ENCODE results near the gene GRIK5. TPM values are rescaled to one million over a fixed set of nuclear protein-coding genes. Genes with fewer than 3 reads are reported as not detected.
"Not testable (repeated sequence)": the region's sequence is repeated elsewhere in the genome, so short reads cannot be mapped to it uniquely, and the experiment has no call there.

GRIK5 gene
- total and polyA plus RNA-seq, 4 donors, result 0.09 to 0.42 (median 0.17) TPM; not detected in 1

DNA sequence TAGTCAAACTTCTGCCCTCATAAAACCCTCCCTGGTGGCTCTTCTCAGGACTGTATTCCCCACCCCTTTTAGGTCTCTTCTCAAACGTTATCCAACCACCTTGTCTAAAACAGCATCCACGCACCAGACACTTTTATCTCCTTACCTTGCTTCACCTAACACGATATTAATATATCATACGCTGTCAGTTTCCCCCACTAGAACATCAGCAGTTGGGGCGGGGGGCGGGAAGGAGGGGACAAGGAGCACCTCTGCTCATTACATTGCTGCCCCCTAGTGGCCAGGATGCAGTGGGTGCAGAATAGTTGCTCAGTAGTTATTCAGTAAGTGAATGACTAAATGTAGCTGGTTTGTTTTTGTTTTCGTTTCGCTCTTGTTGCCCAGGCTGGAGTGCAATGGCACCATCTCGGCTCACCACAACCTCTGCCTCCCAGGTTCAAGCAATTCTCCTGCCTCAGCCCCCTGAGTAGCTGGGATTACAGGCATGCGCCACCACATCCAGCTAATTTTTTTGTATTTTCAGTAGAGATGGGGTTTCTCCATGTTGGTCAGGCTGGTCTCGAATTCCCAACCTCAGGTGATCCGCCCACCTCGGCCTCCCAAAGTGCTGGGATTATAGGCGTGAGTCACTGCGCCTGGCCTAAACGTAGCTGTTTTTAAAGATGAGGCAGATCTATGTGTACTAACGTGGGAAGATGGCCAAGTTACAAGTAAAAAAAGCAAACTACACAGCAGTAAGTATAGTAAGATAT, 35.2 kb downstream of the GRIK5 start:
- WGBS, result 36% methylated on average over 17 of the region's 17 CpGs
- not testable (repeated sequence) for H3K4me3 ChIP-seq (ENCODE audit: low read depth in 1 of 3, low read length in 3 of 3)

DNA sequence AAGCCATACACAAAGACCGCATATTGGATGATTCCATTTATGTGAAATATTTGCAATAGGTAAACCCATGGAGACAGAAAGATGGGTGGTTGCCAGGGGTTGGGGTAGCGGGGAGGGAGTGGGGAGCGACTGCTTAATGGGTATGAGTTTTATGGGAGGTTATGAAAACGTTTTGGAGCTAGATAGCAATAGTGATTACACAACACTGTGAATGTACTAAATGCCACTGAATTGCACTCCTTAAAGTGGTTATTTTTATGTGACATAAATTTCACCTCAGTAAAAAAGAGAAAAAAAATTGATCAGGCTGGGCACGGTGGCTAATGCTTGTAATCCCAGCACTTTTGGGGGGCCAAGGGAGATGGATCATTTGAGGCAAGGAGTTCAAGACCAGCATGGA, 36.6 kb downstream of the GRIK5 start:
- Histone ChIP-seq H3K4me3 (ENCODE audit: low read depth in 1 of 3, low read length in 3 of 3) (no peak overlapping the region), H3K36me3 (ENCODE audit: control insufficient read depth in 4 of 4, insufficient read depth in 3 of 4, low read depth in 1 of 4, low read length in 3 of 4) (no peaks in the 10 kb centered on the region), H3K4me1 (ENCODE audit: control insufficient read depth in 4 of 4, insufficient read depth in 4 of 4, low read length in 3 of 4) (no peaks in the 10 kb centered on the region), H3K9me3 (ENCODE audit: control insufficient read depth in 4 of 4, low read length in 3 of 4) (no peaks in the 10 kb centered on the region), H3K27ac (ENCODE audit: low read depth in 1 of 2, low read length in 2 of 2) (no peak overlapping the region), H3K27me3 (ENCODE audit: control insufficient read depth in 4 of 4, insufficient read depth in 4 of 4, low read length in 3 of 4) (no peaks in the 10 kb centered on the region), H3K9ac (ENCODE audit: low read depth in 1 of 2, low read length in 2 of 2) (no peak overlapping the region)
- TF ChIP-seq TAF1 (conservative IDR thresholded peaks at IDR 0.05) (no peak), FOXA1 (IDR thresholded peaks at IDR 0.05) (no peak), HNF4G (IDR thresholded peaks at IDR 0.05) (no peak), JUND (IDR thresholded peaks at IDR 0.05) (no peak)
- TF ChIP-seq, protein P1, sequence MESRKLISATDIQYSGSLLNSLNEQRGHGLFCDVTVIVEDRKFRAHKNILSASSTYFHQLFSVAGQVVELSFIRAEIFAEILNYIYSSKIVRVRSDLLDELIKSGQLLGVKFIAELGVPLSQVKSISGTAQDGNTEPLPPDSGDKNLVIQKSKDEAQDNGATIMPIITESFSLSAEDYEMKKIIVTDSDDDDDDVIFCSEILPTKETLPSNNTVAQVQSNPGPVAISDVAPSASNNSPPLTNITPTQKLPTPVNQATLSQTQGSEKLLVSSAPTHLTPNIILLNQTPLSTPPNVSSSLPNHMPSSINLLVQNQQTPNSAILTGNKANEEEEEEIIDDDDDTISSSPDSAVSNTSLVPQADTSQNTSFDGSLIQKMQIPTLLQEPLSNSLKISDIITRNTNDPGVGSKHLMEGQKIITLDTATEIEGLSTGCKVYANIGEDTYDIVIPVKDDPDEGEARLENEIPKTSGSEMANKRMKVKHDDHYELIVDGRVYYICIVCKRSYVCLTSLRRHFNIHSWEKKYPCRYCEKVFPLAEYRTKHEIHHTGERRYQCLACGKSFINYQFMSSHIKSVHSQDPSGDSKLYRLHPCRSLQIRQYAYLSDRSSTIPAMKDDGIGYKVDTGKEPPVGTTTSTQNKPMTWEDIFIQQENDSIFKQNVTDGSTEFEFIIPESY (IDR thresholded peaks at IDR 0.05), result no peak
- no peak for DNase-seq (ENCODE audit: low spot score)
- 66% methylated on average over 5 of the region's 5 CpGs for WGBS

More for the DNA sequence above, 35.2 kb downstream of the GRIK5 start:
- peak; percentile 45 to 62 for TF ChIP-seq RAD21 (IDR thresholded peaks at IDR 0.05)
- TF ChIP-seq, protein P2, sequence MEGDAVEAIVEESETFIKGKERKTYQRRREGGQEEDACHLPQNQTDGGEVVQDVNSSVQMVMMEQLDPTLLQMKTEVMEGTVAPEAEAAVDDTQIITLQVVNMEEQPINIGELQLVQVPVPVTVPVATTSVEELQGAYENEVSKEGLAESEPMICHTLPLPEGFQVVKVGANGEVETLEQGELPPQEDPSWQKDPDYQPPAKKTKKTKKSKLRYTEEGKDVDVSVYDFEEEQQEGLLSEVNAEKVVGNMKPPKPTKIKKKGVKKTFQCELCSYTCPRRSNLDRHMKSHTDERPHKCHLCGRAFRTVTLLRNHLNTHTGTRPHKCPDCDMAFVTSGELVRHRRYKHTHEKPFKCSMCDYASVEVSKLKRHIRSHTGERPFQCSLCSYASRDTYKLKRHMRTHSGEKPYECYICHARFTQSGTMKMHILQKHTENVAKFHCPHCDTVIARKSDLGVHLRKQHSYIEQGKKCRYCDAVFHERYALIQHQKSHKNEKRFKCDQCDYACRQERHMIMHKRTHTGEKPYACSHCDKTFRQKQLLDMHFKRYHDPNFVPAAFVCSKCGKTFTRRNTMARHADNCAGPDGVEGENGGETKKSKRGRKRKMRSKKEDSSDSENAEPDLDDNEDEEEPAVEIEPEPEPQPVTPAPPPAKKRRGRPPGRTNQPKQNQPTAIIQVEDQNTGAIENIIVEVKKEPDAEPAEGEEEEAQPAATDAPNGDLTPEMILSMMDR (IDR thresholded peaks at IDR 0.05; ENCODE audit: low read depth, low read length, missing input control), result peak; percentile 73
- H3K9me3 ChIP-seq (ENCODE audit: control insufficient read depth in 4 of 4, low read length in 3 of 4); H3K27me3 ChIP-seq (ENCODE audit: control insufficient read depth in 4 of 4, insufficient read depth in 4 of 4, low read length in 3 of 4); H3K9ac ChIP-seq (ENCODE audit: low read depth in 1 of 2, low read length in 2 of 2); H3K27ac ChIP-seq (ENCODE audit: low read depth in 1 of 2, low read length in 2 of 2); H3K4me1 ChIP-seq (ENCODE audit: control insufficient read depth in 4 of 4, insufficient read depth in 4 of 4, low read length in 3 of 4); H3K36me3 ChIP-seq (ENCODE audit: control insufficient read depth in 4 of 4, insufficient read depth in 3 of 4, low read depth in 1 of 4, low read length in 3 of 4): not testable (repeated sequence)
- peak; percentile 49 for DNase-seq (ENCODE audit: low spot score)

DNA sequence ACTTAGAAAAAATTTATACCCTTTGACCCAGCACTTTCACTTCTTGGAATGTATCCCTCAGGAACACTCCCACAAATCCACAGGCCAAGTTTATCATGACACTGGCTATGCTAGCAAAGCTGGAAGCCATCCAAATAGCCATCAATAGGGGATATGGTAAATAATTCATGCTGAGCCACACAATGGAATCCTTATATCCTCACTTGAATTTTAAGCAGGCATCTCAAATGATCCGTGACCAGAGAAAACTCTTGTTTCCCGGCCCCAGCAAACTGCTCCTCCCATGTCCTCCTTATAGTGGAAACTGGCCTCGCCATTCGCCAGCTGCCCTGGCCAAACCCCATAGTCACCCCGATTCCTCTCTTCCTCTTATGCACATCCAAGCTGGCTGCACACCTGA, 37.6 kb downstream of the GRIK5 start:
- H3K9ac ChIP-seq (ENCODE audit: low read depth in 1 of 2, low read length in 2 of 2), result no peak overlapping the region
- no peaks in the 10 kb centered on the region for H3K27me3 ChIP-seq (ENCODE audit: control insufficient read depth in 4 of 4, insufficient read depth in 4 of 4, low read length in 3 of 4)
- TF ChIP-seq YY1 (IDR thresholded peaks at IDR 0.05), result no peak
- TF ChIP-seq, protein P1 (IDR thresholded peaks at IDR 0.05), result no peak
- TF ChIP-seq EGR1 (IDR thresholded peaks at IDR 0.05; ENCODE audit: low read depth in 2 of 2), result no peak
- TF ChIP-seq HNF4G (IDR thresholded peaks at IDR 0.05), result no peak
- TF ChIP-seq HNF4A (conservative IDR thresholded peaks at IDR 0.05), result no peak
- TF ChIP-seq, protein P3, sequence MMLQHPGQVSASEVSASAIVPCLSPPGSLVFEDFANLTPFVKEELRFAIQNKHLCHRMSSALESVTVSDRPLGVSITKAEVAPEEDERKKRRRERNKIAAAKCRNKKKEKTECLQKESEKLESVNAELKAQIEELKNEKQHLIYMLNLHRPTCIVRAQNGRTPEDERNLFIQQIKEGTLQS (IDR thresholded peaks at IDR 0.05), result no peak
- no peak for TF ChIP-seq SP1 (IDR thresholded peaks at IDR 0.05)
- no peak for TF ChIP-seq RAD21 (IDR thresholded peaks at IDR 0.05)
- no peak for TF ChIP-seq TAF1 (conservative IDR thresholded peaks at IDR 0.05)
- 64% methylated on average over 5 of the region's 5 CpGs for WGBS
- H3K4me1 ChIP-seq (ENCODE audit: control insufficient read depth in 4 of 4, insufficient read depth in 4 of 4, low read length in 3 of 4), result no peaks in the 10 kb centered on the region
- H3K4me3 ChIP-seq (ENCODE audit: low read depth in 1 of 3, low read length in 3 of 3), result no peak overlapping the region
- no peak overlapping the region for H3K27ac ChIP-seq (ENCODE audit: low read depth in 1 of 2, low read length in 2 of 2)
- no peaks in the 10 kb centered on the region for H3K36me3 ChIP-seq (ENCODE audit: control insufficient read depth in 4 of 4, insufficient read depth in 3 of 4, low read depth in 1 of 4, low read length in 3 of 4)
- no peak for DNase-seq (ENCODE audit: low spot score)
- H3K9me3 ChIP-seq (ENCODE audit: control insufficient read depth in 4 of 4, low read length in 3 of 4), result no peaks in the 10 kb centered on the region

Data from liver (tissue), 9 donors.